A549 treated with AZD9567 at 1 μM for 4 hours (cell line): ENCODE results near the gene IL6ST. TPM values are rescaled to one million over a fixed set of nuclear protein-coding genes. Genes with fewer than 3 reads are reported as not detected.

ENCODE experiments used
- total RNA-seq: library from RNA; stranded (reverse); fragments of 200-300 nt; extraction: Qiagen RNA extraction; gene quantifications from 5 replicates; pipeline ENCODE4 v1.2.3, GENCODE V29; 2022; ENCODE audit not compliant: insufficient read depth

The IL6ST gene
- total RNA-seq: 44.3 to 91.0 TPM (median 63.6 TPM) in 5 replicates

GRCh38 chr5:55994495-55994997, at the start of gene IL6ST:
Gene IL6ST, minus strand, starts transcription at chr5:55994963. Its CDS starts 18,685 bp downstream, at chr5:55976278.

Other genes with a start within 250 kb of the IL6ST start
- 0.70 to 1.6 TPM (median 0.89 TPM) in 5 replicates for gene IL31RA, start 143.6 kb downstream of the IL6ST start, total RNA-seq
- gene ANKRD55, start 238.4 kb upstream of the IL6ST start, total RNA-seq: not detected in 5 replicates